ENCODE results near the gene PLXNA4. TPM values are rescaled to one million over a fixed set of nuclear protein-coding genes. Genes with fewer than 3 reads are reported as not detected.

Gene PLXNA4
- total and polyA plus RNA-seq, 7 experiments from 2014 or later, result 0.05 to 31.6 (median 1.1) TPM

- H3K27ac ChIP-seq (ENCODE audit: low read depth, low read length), result no peak overlapping the region
- Mint-ChIP-seq H3K4me3 (no peak overlapping the region), H3K9me3 (peaks cover 0 to 2% (median 0%) of the 10 kb centered on the region in 11 donors), H3K27me3 (peaks cover 0 to 11% (median 2%) of the 10 kb centered on the region in 5 donors), H3K36me3 (peaks cover 0 to under 1% (median 0%) of the 10 kb centered on the region in 5 donors), H3K4me1 (peaks cover 0 to 2% (median 0%) of the 10 kb centered on the region in 7 donors), H3K27ac (no peak overlapping the region)
- no peaks in the 10 kb centered on the region for H3K36me3 ChIP-seq (ENCODE audit: control insufficient read depth in 2 of 3, insufficient read depth in 3 of 3, low read length in 3 of 3)
- H3K9me3 ChIP-seq (ENCODE audit: control insufficient read depth in 2 of 3, low read length in 3 of 3), result no peaks in the 10 kb centered on the region
- DNase-seq (no peak), ATAC-seq (no peak)
- no peaks in the 10 kb centered on the region for H3K4me1 ChIP-seq (ENCODE audit: control insufficient read depth in 2 of 2, insufficient read depth in 2 of 2, low read length in 2 of 2)
- ChIA-PET POLR2A (no interaction called here), CTCF (no interaction called here)
- no peaks in the 10 kb centered on the region for H3K27me3 ChIP-seq (ENCODE audit: control insufficient read depth in 2 of 2, insufficient read depth in 2 of 2, low read length in 2 of 2)
- intact Hi-C loops (cut with micrococcal nuclease), result no loop called here
- H3K4me3 ChIP-seq (ENCODE audit: low read length), result no peak overlapping the region
Measured at GRCh38 chr7:132202541-132202940, 373.7 kb downstream of the PLXNA4 start.

GRCh38 chr7:132200141-132200540 lies 376.1 kb downstream of the PLXNA4 start:
- intact Hi-C loops (cut with micrococcal nuclease), result no loop called here
- Mint-ChIP-seq H3K27me3 (peaks cover 0 to 6% (median 4%) of the 10 kb centered on the region in 5 donors), H3K4me3 (no peak overlapping the region), H3K4me1 (peaks cover 0 to 2% (median 0%) of the 10 kb centered on the region in 7 donors), H3K27ac (no peak overlapping the region), H3K36me3 (peaks cover 0 to 4% (median 0%) of the 10 kb centered on the region in 5 donors), H3K9me3 (peaks cover 0 to 2% (median 0%) of the 10 kb centered on the region in 11 donors)
- H3K27me3 ChIP-seq (ENCODE audit: control insufficient read depth in 2 of 2, insufficient read depth in 2 of 2, low read length in 2 of 2), result no peaks in the 10 kb centered on the region
- no peak overlapping the region for H3K27ac ChIP-seq (ENCODE audit: low read depth, low read length)
- no peak for DNase-seq
- no peak for ATAC-seq
- H3K4me3 ChIP-seq (ENCODE audit: low read length), result no peak overlapping the region
- H3K36me3 ChIP-seq (ENCODE audit: control insufficient read depth in 2 of 3, insufficient read depth in 3 of 3, low read length in 3 of 3), result no peaks in the 10 kb centered on the region
- POLR2A ChIA-PET, result no interaction called here
- CTCF ChIA-PET, result no interaction called here
- no peaks in the 10 kb centered on the region for H3K4me1 ChIP-seq (ENCODE audit: control insufficient read depth in 2 of 2, insufficient read depth in 2 of 2, low read length in 2 of 2)
- no peaks in the 10 kb centered on the region for H3K9me3 ChIP-seq (ENCODE audit: control insufficient read depth in 2 of 3, low read length in 3 of 3)

GRCh38 chr7:132199626-132200025 lies 376.6 kb downstream of the PLXNA4 start:
- POLR2A ChIA-PET, result no interaction called here
- Mint-ChIP-seq H3K27me3 (peaks cover 0 to 6% (median 4%) of the 10 kb centered on the region in 5 donors), H3K36me3 (peaks cover 0 to 4% (median 0%) of the 10 kb centered on the region in 5 donors), H3K27ac (no peak overlapping the region), H3K4me3 (no peak overlapping the region), H3K9me3 (peaks cover 0 to 2% (median 0%) of the 10 kb centered on the region in 11 donors), H3K4me1 (peaks cover 0 to 2% (median 0%) of the 10 kb centered on the region in 7 donors)
- no peak overlapping the region for H3K4me3 ChIP-seq (ENCODE audit: low read length)
- H3K27me3 ChIP-seq (ENCODE audit: control insufficient read depth in 2 of 2, insufficient read depth in 2 of 2, low read length in 2 of 2), result no peaks in the 10 kb centered on the region
- no peaks in the 10 kb centered on the region for H3K4me1 ChIP-seq (ENCODE audit: control insufficient read depth in 2 of 2, insufficient read depth in 2 of 2, low read length in 2 of 2)
- no peak overlapping the region for H3K27ac ChIP-seq (ENCODE audit: low read depth, low read length)
- ATAC-seq, result no peak
- CTCF ChIA-PET, result no interaction called here
- no peaks in the 10 kb centered on the region for H3K36me3 ChIP-seq (ENCODE audit: control insufficient read depth in 2 of 3, insufficient read depth in 3 of 3, low read length in 3 of 3)
- H3K9me3 ChIP-seq (ENCODE audit: control insufficient read depth in 2 of 3, low read length in 3 of 3), result no peaks in the 10 kb centered on the region
- DNase-seq, result no peak
- intact Hi-C loops (cut with micrococcal nuclease), result no loop called here

GRCh38 chr7:132197772-132198171 lies 378.5 kb downstream of the PLXNA4 start:
- no peak overlapping the region for H3K27ac ChIP-seq (ENCODE audit: low read depth, low read length)
- POLR2A ChIA-PET, result no interaction called here
- H3K4me3 Mint-ChIP-seq, result no peak overlapping the region
- H3K36me3 Mint-ChIP-seq, result peaks cover 0 to 4% (median 0%) of the 10 kb centered on the region in 5 donors
- H3K27ac Mint-ChIP-seq, result no peak overlapping the region
- CTCF ChIA-PET, result no interaction called here
- H3K9me3 ChIP-seq (ENCODE audit: control insufficient read depth in 2 of 3, low read length in 3 of 3), result no peaks in the 10 kb centered on the region
- H3K36me3 ChIP-seq (ENCODE audit: control insufficient read depth in 2 of 3, insufficient read depth in 3 of 3, low read length in 3 of 3), result no peaks in the 10 kb centered on the region
- H3K27me3 Mint-ChIP-seq, result peaks cover 0 to 6% (median 4%) of the 10 kb centered on the region in 5 donors
- H3K4me1 Mint-ChIP-seq, result no peaks in the 10 kb centered on the region
- no peak for DNase-seq
- intact Hi-C loops (cut with micrococcal nuclease), result no loop called here
- H3K4me1 ChIP-seq (ENCODE audit: control insufficient read depth in 2 of 2, insufficient read depth in 2 of 2, low read length in 2 of 2), result no peaks in the 10 kb centered on the region
- ATAC-seq, result no peak
- H3K9me3 Mint-ChIP-seq, result peaks cover 0 to 2% (median 0%) of the 10 kb centered on the region in 11 donors
- no peaks in the 10 kb centered on the region for H3K27me3 ChIP-seq (ENCODE audit: control insufficient read depth in 2 of 2, insufficient read depth in 2 of 2, low read length in 2 of 2)
- H3K4me3 ChIP-seq (ENCODE audit: low read length), result no peak overlapping the region

- Histone ChIP-seq H3K4me3 (ENCODE audit: low read length) (no peak overlapping the region), H3K4me1 (ENCODE audit: control insufficient read depth in 2 of 2, insufficient read depth in 2 of 2, low read length in 2 of 2) (no peaks in the 10 kb centered on the region), H3K9me3 (ENCODE audit: control insufficient read depth in 2 of 3, low read length in 3 of 3) (no peaks in the 10 kb centered on the region), H3K36me3 (ENCODE audit: control insufficient read depth in 2 of 3, insufficient read depth in 3 of 3, low read length in 3 of 3) (no peaks in the 10 kb centered on the region), H3K27me3 (ENCODE audit: control insufficient read depth in 2 of 2, insufficient read depth in 2 of 2, low read length in 2 of 2) (no peaks in the 10 kb centered on the region), H3K27ac (ENCODE audit: low read depth, low read length) (no peak overlapping the region)
- H3K4me1 Mint-ChIP-seq, result peaks cover 0 to 2% (median 0%) of the 10 kb centered on the region in 7 donors
- H3K36me3 Mint-ChIP-seq, result peaks cover 0 to 4% (median 0%) of the 10 kb centered on the region in 5 donors
- DNase-seq (no peak), ATAC-seq (no peak)
- peaks cover 0 to 14% (median 5%) of the 10 kb centered on the region in 5 donors for H3K27me3 Mint-ChIP-seq
- CTCF ChIA-PET, result no interaction called here
- POLR2A ChIA-PET, result no interaction called here
- intact Hi-C loops (cut with micrococcal nuclease), result no loop called here
- H3K9me3 Mint-ChIP-seq, result peaks cover 0 to 8% (median 0%) of the 10 kb centered on the region in 11 donors
- no peak overlapping the region for H3K27ac Mint-ChIP-seq
- H3K4me3 Mint-ChIP-seq, result no peak overlapping the region
Measured at GRCh38 chr7:132193898-132194297, 382.4 kb downstream of the PLXNA4 start.

GRCh38 chr7:132192809-132193208 lies 383.5 kb downstream of the PLXNA4 start:
- CTCF ChIA-PET, result no interaction called here
- H3K27ac Mint-ChIP-seq, result no peak overlapping the region
- no peak overlapping the region for H3K4me3 ChIP-seq (ENCODE audit: low read length)

GRCh38 chr7:132191418-132191817 lies 384.9 kb downstream of the PLXNA4 start:
- Mint-ChIP-seq H3K36me3 (peaks cover 0 to 10% (median 0%) of the 10 kb centered on the region in 5 donors), H3K27me3 (peaks cover 0 to 14% (median 5%) of the 10 kb centered on the region in 5 donors), H3K9me3 (peaks cover 4 to 25% (median 10%) of the 10 kb centered on the region in 11 donors), H3K27ac (no peak overlapping the region), H3K4me1 (peaks cover 0 to 2% (median 0%) of the 10 kb centered on the region in 7 donors), H3K4me3 (no peak overlapping the region)
- ATAC-seq, result no peak
- ChIA-PET POLR2A (no interaction called here), CTCF (no interaction called here)
- Histone ChIP-seq H3K9me3 (ENCODE audit: control insufficient read depth in 2 of 3, low read length in 3 of 3) (peaks cover 0 to 8% (median 0%) of the 10 kb centered on the region in 3 experiments), H3K4me1 (ENCODE audit: control insufficient read depth in 2 of 2, insufficient read depth in 2 of 2, low read length in 2 of 2) (no peaks in the 10 kb centered on the region), H3K27me3 (ENCODE audit: control insufficient read depth in 2 of 2, insufficient read depth in 2 of 2, low read length in 2 of 2) (no peaks in the 10 kb centered on the region), H3K36me3 (ENCODE audit: control insufficient read depth in 2 of 3, insufficient read depth in 3 of 3, low read length in 3 of 3) (no peaks in the 10 kb centered on the region), H3K27ac (ENCODE audit: low read depth, low read length) (no peak overlapping the region), H3K4me3 (ENCODE audit: low read length) (no peak overlapping the region)
- intact Hi-C loops (cut with micrococcal nuclease), result no loop called here
- no peak for DNase-seq

More at GRCh38 chr7:132192809-132193208, 383.5 kb downstream of the PLXNA4 start:
- peaks cover 0 to 11% (median 0%) of the 10 kb centered on the region in 11 donors for H3K9me3 Mint-ChIP-seq
- H3K27ac ChIP-seq (ENCODE audit: low read depth, low read length), result no peak overlapping the region
- no peak for ATAC-seq
- H3K4me1 ChIP-seq (ENCODE audit: control insufficient read depth in 2 of 2, insufficient read depth in 2 of 2, low read length in 2 of 2), result no peaks in the 10 kb centered on the region
- no peaks in the 10 kb centered on the region for H3K9me3 ChIP-seq (ENCODE audit: control insufficient read depth in 2 of 3, low read length in 3 of 3)
- no peaks in the 10 kb centered on the region for H3K36me3 ChIP-seq (ENCODE audit: control insufficient read depth in 2 of 3, insufficient read depth in 3 of 3, low read length in 3 of 3)
- H3K4me3 Mint-ChIP-seq, result no peak overlapping the region
- peaks cover 0 to 2% (median 0%) of the 10 kb centered on the region in 7 donors for H3K4me1 Mint-ChIP-seq
- POLR2A ChIA-PET, result no interaction called here
- H3K27me3 Mint-ChIP-seq, result peaks cover 0 to 14% (median 5%) of the 10 kb centered on the region in 5 donors
- H3K36me3 Mint-ChIP-seq, result peaks cover 0 to 4% (median 0%) of the 10 kb centered on the region in 5 donors
- DNase-seq, result no peak
- no peaks in the 10 kb centered on the region for H3K27me3 ChIP-seq (ENCODE audit: control insufficient read depth in 2 of 2, insufficient read depth in 2 of 2, low read length in 2 of 2)
- intact Hi-C loops (cut with micrococcal nuclease), result no loop called here

All from naive thymus-derived CD4-positive, alpha-beta T cell (primary cell).